HUES6 (cell line): Measurements from ENCODE around the gene SOX9.
A peak's percentile ranks its signal among the peaks of the same experiment; 100 is the strongest.

Experiments used
- H3K27ac ChIP-seq: 2 replicates; pipeline ENCODE4 v1.7.0; 2013; ENCODE audit warnings: low read depth, mild to moderate bottlenecking, low read length, inconsistent platforms
- H3K27me3 ChIP-seq: 2 replicates; pipeline ENCODE4 v1.6.1; 2013; ENCODE audit warnings: low read length; ENCODE audit not compliant: control insufficient read depth, insufficient read depth
- H3K36me3 ChIP-seq: 2 replicates; pipeline ENCODE4 v1.6.1; 2013; ENCODE audit warnings: low read length; ENCODE audit not compliant: control insufficient read depth, insufficient read depth
- H3K4me1 ChIP-seq: 2 replicates; pipeline ENCODE4 v1.6.1; 2013; ENCODE audit warnings: low read length; ENCODE audit not compliant: control insufficient read depth, insufficient read depth
- H3K4me3 ChIP-seq: 2 replicates; pipeline ENCODE4 v1.5.1; 2013; ENCODE audit warnings: low read depth, low read length
- H3K9ac ChIP-seq: one replicate; pipeline ENCODE4 v1.6.1; 2013; ENCODE audit warnings: mild to moderate bottlenecking, low read length
- H3K9me3 ChIP-seq: 2 replicates; pipeline ENCODE4 v1.6.1; 2013; ENCODE audit warnings: low read depth, low read length; ENCODE audit not compliant: control insufficient read depth, insufficient read depth

The SOX9 gene

GRCh38 chr17:72145962-72146361, 25.1 kb downstream of the SOX9 start:
- H3K4me1 ChIP-seq: peaks cover 8% of the 10 kb centered on the region
- no peak overlapping the region for H3K9ac ChIP-seq
- H3K27ac ChIP-seq: no peak overlapping the region
- no peaks in the 10 kb centered on the region for H3K27me3 ChIP-seq
- no peaks in the 10 kb centered on the region for H3K36me3 ChIP-seq
- no peaks in the 10 kb centered on the region for H3K9me3 ChIP-seq
- H3K4me3 ChIP-seq: no peak overlapping the region

- Histone ChIP-seq H3K36me3 (no peaks in the 10 kb centered on the region), H3K27me3 (no peaks in the 10 kb centered on the region), H3K27ac (no peak overlapping the region), H3K9me3 (no peaks in the 10 kb centered on the region), H3K9ac (no peak overlapping the region), H3K4me3 (no peak overlapping the region), H3K4me1 (peaks cover 11% of the 10 kb centered on the region)
Observed at GRCh38 chr17:72146371-72146770, 25.6 kb downstream of the SOX9 start.

GRCh38 chr17:72150632-72151460, 30.0 kb downstream of the SOX9 start:
- H3K27me3 ChIP-seq: no peaks in the 10 kb centered on the region
- peaks cover 26% of the 10 kb centered on the region for H3K4me1 ChIP-seq
- H3K36me3 ChIP-seq: no peaks in the 10 kb centered on the region
- H3K27ac ChIP-seq: peak overlapping the region; percentile 71
- H3K9me3 ChIP-seq: no peaks in the 10 kb centered on the region
- H3K4me3 ChIP-seq: peak overlapping the region; percentile 41
- peak overlapping the region; percentile 80 for H3K9ac ChIP-seq

- peaks cover 26% of the 10 kb centered on the region for H3K4me1 ChIP-seq
- no peaks in the 10 kb centered on the region for H3K27me3 ChIP-seq
- H3K9me3 ChIP-seq: no peaks in the 10 kb centered on the region
- H3K27ac ChIP-seq: peak overlapping the region; percentile 71
- peak overlapping the region; percentile 41 for H3K4me3 ChIP-seq
- H3K36me3 ChIP-seq: no peaks in the 10 kb centered on the region
- H3K9ac ChIP-seq: peak overlapping the region; percentile 80
Observed at GRCh38 chr17:72151565-72152386, 31.0 kb downstream of the SOX9 start.

GRCh38 chr17:72152387-72152929, 31.6 kb downstream of the SOX9 start:
- Histone ChIP-seq H3K27ac (no peak overlapping the region), H3K9ac (no peak overlapping the region), H3K4me3 (no peak overlapping the region), H3K4me1 (peaks cover 26% of the 10 kb centered on the region), H3K9me3 (no peaks in the 10 kb centered on the region), H3K27me3 (no peaks in the 10 kb centered on the region), H3K36me3 (no peaks in the 10 kb centered on the region)

GRCh38 chr17:72158895-72159885, 38.4 kb downstream of the SOX9 start:
- Histone ChIP-seq H3K27me3 (no peaks in the 10 kb centered on the region), H3K9ac (no peak overlapping the region), H3K36me3 (no peaks in the 10 kb centered on the region), H3K9me3 (no peaks in the 10 kb centered on the region), H3K27ac (no peak overlapping the region), H3K4me3 (no peak overlapping the region), H3K4me1 (peaks cover 4% of the 10 kb centered on the region; the same call in 1 of the 2 replicates)

- no peak overlapping the region for H3K27ac ChIP-seq
Observed at GRCh38 chr17:72162569-72162968, 41.7 kb downstream of the SOX9 start.

GRCh38 chr17:72163474-72163873, 42.7 kb downstream of the SOX9 start:
- H3K27ac ChIP-seq: no peak overlapping the region
- H3K9me3 ChIP-seq: no peaks in the 10 kb centered on the region
- no peak overlapping the region for H3K4me3 ChIP-seq
- H3K27me3 ChIP-seq: no peaks in the 10 kb centered on the region
- no peaks in the 10 kb centered on the region for H3K36me3 ChIP-seq
- peaks cover 25% of the 10 kb centered on the region for H3K4me1 ChIP-seq
- H3K9ac ChIP-seq: no peak overlapping the region

More at GRCh38 chr17:72162569-72162968, 41.7 kb downstream of the SOX9 start:
- no peak overlapping the region for H3K9ac ChIP-seq
- no peak overlapping the region for H3K4me3 ChIP-seq
- no peaks in the 10 kb centered on the region for H3K9me3 ChIP-seq
- H3K4me1 ChIP-seq: peaks cover 25% of the 10 kb centered on the region
- no peaks in the 10 kb centered on the region for H3K27me3 ChIP-seq
- H3K36me3 ChIP-seq: no peaks in the 10 kb centered on the region

DNA sequence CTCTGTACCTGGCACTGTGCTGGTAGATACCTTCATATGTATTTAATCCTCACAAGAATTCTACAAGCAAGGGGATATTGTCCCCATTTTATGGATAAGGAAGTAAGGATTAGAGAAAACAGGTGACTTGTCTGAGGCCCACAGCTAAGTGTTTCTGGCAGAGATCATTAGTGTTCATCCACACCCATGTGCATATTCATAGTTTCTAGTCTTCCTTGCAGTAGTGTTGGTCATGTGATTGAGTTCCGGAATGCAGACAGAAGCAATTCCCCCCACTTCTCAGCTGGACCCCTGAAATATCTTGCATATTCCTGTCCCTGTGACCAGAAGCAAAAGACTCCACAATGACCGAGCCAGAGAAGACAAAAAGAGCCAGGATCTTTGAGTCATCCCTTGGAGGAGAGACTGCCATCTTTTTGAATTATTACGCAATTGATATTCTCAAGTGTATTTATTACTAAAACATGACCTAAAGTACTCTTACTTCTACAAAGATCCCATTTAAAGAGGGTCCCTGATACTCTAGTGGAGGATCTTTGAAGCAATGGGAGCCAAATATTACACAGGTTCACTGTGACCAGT, 43.4 kb downstream of the SOX9 start:
- Histone ChIP-seq H3K36me3 (no peaks in the 10 kb centered on the region), H3K9me3 (no peaks in the 10 kb centered on the region), H3K9ac (no peak overlapping the region), H3K27me3 (no peaks in the 10 kb centered on the region), H3K27ac (no peak overlapping the region), H3K4me3 (no peak overlapping the region), H3K4me1 (peaks cover 25% of the 10 kb centered on the region)
